HG03432 (cell line): ENCODE data around the gene PPFIA1.
"Not testable (repeated sequence)": the region's sequence is repeated elsewhere in the genome, so short reads cannot be mapped to it uniquely, and the experiment has no call there.

Experiments
- ATAC-seq: cut with Tn5 transposase; IDR thresholded peaks from one replicate; pipeline ENCODE4 v1.9.1; 2021; ENCODE audit warnings: mild to moderate bottlenecking, moderate library complexity; ENCODE audit not compliant: unreplicated experiment

Gene PPFIA1

DNA sequence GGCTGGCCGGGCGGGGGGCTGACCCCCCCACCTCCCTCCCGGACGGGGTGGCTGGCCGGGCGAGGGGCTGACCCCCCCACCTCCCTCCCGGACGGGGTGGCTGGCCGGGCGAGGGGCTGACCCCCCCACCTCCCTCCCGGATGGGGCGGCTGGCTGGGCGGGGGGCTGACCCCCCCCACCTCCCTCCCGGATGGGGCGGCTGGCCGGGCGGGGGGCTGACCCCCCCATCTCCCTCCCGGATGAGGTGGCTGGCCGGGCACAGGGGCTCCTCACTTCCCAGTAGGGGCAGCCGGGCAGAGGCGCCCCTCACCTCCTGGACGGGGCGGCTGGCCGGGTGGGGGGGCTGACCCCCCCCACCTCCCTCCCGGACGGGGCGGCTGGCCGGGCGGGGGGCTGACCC, 24.7 kb downstream of the PPFIA1 start:
- not testable (repeated sequence) for ATAC-seq

DNA sequence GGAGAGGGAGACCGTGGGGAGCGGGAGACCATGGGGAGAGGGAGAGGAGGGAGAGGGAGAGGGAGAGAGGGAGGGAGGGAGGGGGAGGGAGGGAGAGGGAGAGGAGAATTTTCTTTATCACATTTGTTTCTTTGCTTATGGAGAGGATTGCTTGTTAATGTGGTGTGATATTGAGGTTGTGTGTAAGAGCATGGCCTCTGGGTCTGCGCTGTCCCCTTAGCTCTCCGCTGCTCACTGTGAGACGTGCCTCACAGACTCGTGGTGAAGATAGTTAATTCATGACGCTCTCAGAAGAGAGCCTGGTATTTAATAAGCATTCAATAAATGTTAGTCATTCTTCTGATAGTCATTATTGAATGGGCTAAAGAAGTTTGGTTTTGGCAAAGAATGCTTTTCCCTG, 26.2 kb downstream of the PPFIA1 start:
- ATAC-seq, result no peak

DNA sequence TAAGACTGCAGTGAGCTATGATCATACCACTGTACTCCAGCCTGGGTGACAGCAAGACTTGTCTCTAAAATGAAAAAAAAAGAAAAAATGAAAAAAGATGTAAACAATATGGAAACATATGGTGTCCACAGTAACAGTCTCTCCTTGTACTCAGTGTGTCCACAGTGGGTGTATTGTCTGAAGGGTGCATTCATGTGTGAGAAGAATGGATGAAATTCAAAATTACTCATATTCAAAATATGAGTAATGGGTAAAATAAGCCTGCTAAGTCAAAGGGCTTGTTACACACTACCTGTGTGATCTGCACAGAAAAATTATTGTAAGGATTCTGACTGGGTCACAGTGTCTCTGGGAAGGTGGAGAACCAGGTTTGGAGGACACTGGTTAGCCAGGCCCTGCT, 26.9 kb downstream of the PPFIA1 start:
- ATAC-seq, result no peak

DNA sequence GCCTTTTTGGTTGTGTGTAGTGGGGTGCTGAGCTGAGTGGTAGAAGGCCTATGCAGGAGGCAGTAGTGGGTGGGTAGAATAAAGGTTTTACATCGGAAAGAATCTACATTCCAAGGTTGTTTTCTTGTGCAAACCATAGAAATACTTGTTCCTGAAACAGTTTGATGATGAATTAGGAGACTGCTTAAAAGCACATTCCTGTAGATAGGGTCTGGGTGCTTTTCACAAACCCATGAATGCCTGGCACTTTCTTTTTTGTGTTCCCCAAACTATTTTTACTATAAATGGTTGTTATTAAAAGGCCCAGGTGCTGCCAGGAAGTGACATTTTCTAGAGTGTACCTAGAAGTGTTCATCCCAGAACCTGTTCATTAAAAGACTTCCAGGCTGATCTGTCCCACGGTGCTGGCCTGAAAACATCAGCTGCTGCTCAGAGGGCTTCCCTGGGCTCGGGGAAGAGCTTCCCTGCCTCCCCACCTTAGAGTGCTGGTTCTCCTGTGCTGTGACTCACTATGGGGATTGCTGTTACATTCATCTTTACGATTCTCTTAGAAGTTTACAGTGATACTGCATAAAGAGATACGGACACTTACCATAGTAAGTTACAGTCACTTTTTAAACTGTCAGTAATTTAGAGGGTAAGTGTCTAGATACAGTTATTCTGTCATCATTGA, 27.9 kb downstream of the PPFIA1 start:
- no peak for ATAC-seq

DNA sequence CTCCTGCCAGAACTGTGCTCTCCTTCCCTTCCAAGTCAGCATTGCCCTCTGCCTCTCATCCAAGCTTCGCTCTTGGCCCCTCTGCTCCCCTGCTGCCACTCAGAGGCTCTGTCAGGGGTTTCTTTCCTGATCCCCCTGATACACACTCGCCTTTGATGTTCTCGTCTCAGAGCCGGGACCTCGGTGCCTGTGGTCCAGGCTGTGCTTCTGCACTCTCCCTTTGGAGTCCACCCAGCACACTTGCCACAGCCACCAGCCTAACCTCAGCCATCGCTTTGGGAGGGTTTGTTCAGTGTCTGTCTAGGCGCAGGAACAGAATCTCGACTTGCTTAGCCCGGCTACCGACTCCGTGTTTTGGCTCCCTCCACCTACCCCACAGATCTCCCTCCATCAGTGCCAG, 29.1 kb downstream of the PPFIA1 start:
- ATAC-seq, result no peak

DNA sequence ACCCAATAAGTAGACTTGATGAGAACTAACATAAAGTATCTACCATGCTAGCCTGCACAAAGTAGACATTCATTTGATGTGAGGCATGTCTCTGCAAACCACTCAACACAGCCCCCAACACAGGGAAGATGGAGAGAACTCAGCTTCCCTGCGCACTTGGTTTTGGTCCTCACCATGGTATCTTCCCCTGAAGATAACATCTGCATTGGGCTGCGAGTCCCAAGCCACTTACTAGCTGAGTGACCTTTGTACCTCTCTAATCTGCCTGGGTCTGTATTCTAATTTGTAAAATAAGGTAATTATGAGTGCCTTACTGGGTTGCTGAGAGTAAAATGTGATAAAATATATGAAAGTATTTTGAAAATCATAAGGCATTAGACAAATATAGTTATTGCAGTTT, 30.7 kb downstream of the PPFIA1 start:
- no peak for ATAC-seq

DNA sequence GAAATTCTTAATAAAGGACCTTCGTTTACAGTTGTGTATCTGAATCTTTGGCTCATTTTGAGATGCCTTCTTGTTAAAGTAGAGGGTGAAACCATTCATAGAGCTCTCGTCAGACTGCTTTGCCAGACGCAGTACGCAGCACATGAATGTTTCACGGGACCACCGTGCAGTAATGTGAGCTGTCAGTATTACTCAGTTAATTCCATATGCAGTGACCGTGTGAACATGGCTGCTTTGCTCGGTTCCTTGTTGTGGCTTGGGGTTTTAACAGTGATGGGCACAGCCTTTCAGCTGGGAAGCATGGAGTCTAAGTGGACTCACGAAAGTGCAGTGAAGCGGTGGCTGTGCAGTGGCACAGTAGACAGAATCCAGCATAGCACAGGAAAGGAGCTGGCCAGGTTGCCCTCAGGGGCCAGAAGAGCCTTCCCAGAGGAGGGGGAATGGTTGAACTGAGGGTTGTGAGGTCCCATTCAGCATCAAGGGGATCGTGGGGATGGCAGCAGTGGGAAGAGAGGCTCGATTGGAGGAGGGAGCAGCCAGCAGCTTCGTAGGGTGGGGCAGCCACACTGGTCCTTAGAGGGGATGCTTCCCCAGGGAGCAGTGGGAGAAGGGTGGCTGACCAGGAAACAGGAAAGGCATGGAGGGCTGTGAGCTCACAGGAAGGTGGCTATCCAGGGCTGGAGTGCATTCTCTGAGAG, 31.4 kb downstream of the PPFIA1 start:
- ATAC-seq, result no peak

DNA sequence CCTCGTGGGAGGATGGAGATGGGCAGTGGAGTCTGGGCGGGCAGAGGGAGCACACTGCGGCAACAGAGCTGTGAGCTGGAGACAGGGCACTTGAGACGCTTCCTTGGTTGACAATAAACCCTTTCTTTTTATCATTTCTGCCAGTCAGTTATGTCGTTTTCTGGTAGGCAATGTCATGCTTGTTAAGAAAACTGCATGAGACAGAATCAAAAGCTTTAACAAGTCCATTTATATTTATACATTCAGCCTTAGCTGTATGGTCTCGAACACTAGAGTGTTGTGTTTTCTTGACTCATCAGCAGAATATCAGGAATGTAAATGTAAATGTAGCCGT, 31.9 kb downstream of the PPFIA1 start:
- ATAC-seq, result no peak

DNA sequence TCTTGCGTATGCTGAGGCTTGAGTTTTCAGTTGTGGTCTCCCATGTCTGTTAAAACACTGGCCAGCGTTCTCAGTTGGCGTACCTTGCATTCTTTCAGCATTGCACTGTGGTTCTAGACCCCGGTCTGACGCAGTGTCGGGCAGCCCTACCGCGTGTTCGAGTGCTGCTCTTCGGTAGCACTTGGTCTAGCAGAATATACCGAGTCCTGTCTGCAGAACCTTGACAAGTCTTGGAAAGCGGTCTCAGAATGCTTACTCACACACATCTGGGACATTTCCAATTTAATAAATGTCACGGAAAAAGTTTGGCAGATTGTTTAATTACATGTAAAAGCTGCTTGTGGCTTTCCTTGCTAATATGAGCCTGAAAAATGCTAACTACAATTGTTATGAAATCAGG, 32.6 kb downstream of the PPFIA1 start:
- ATAC-seq, result no peak

DNA sequence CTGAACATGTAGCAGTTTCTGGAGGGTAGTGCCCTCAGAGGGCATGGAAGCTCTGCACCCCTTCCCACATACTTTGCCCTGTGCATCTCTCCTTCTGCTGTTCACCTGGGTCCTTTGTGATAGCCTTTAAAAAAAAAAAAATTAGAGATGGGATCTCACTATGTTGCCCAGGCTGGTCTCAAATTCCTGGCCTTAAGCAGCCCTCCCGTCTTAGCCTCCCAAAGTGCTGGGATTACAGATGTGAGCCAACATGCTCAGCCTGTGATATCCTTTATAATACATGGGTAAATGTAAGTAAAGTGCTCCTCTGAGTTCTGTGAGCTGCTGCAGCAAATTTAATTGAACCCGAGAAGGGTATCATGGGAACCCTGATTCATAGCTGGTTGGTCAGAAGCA, 33.7 kb downstream of the PPFIA1 start:
- no peak for ATAC-seq

DNA sequence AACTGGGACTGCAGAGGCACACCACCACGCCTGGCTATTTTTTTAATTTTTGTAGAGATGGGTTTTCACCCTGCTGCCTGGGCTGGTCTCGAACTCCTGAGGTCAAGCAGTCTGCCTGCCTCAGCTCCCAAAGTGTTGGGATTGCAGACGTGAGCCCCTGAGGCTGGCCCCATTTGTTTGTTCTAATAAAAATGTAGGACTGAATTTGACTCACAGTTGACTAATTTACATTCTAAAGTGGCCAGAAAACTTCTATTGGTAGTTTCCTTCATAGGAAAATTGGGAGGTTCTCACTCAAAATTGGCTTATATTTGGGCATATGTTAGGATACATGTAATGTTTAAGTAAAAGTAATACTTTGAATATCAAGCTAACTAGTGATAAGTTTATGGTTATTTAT, 35.0 kb downstream of the PPFIA1 start:
- no peak for ATAC-seq

DNA sequence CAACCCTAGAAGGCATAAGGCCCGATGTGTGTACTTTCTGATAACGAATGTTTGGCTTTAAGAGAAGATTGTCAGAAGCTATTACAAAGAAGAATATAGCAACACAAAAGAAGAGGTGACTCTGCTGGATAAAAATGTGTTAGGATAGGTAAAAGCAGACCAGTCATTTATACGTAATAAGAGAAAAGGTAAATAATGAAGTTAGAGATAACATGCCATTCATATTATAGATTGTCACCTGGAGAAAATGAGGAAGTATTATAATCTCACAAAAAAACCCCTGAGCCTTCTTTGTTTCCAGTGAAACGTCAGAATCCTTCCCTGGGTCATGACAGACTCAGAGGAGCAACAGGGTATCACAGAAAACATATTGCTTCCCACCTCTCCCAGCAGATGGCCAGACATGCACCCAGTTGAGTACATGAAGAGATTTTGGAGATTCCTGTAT, 36.1 kb downstream of the PPFIA1 start:
- no peak for ATAC-seq

DNA sequence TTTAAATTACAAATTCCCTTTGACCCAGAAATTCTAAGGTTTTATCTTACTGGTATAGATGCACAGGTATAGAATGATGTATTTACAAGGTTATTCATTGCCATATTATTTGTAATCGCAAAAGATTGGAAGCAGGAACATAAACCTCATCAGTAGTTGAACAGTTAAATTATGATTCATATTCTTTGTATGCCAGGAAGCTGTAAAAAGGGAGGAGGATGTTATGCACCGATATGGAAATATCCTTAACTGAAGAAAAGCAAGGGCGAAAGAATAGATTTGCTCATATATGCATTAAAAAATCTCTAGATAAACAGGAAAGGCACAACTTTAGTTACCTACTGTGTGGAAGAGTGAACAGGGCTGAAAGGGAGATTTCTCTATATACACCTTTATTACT, 36.7 kb downstream of the PPFIA1 start:
- no peak for ATAC-seq

DNA sequence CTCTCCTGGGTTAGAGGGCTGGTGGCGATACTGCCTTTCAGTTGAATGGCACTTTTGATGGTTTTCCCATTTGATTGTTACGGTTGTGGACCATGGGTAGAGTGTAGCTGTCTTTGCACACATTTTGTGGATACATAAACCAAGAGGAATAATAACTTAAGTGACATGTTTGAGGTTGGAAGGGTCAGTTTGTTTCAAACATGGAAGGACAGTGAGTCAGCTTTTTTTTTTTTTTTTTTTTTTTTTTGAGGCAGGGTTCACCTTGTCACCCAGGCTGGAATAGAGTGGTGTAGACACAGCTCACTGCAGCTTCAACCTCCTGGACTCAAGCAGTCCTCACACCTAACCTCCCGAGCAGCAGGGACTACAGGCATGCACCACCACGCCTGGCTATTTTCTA, 41.1 kb downstream of the PPFIA1 start:
- no peak for ATAC-seq

DNA sequence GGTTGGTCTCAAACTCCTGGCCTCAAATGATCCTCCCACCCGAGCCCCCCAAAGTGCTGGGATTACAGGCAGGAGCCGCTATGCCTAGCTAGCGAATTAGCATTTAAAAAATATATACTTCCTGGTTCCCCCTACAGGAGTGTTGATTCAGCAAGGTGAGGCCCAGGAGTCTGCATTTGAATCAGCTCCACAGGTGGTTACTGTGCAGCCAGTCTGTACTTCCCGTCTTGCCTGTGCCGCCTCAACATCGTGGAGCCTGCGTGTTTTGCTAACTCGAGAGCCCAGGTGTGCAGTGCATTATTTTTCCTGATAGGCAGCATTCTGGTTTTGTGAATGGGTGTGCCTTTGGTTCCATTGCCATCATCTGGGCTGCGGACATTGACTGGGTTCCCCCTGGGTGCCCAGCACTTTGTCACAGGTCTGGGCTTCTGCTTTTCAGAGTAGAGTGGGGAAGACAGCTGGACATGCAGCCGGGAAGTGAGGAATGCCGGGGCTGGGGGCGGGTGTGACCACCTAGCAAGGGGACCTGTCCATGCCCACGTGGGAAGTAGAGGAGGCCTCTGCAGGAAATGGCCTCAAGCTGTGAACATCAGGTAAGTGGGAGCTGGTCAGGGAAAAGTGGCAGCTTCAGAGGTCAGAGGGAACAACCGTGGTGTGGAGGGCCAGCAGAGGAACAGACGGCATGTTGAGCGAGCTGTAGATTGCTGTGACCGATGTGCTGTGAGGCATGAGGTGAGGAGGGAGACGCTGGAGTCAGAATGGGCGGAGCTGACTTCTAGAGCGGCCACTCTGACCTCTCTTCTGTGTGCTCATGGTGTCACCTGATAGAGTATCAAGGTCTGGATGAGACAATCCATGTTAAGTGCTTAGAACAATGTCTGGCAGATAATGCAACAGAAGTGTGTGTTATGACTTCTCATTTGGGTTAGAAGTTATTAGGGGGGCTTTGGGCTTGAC, 42.2 kb downstream of the PPFIA1 start:
- no peak for ATAC-seq

DNA sequence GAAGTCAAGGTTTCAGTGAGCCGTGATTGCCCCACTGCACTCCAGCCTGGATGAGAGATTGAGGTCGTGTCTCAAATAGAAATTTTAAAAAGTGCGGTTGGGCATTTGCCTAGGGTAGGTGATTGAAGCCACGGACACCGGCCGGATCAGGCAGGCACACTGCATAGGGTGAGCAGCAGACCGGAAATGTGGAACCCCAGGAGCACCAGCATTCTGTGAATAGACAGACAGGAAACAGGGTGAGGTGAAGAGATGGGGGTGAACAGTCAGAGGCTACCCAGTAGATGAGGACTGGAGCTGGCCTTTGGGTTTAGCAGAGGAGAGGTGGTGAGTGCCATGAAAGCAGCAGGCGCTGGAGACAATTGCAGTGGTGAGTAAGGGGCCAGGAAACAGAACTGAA, 43.5 kb downstream of the PPFIA1 start:
- no peak for ATAC-seq

DNA sequence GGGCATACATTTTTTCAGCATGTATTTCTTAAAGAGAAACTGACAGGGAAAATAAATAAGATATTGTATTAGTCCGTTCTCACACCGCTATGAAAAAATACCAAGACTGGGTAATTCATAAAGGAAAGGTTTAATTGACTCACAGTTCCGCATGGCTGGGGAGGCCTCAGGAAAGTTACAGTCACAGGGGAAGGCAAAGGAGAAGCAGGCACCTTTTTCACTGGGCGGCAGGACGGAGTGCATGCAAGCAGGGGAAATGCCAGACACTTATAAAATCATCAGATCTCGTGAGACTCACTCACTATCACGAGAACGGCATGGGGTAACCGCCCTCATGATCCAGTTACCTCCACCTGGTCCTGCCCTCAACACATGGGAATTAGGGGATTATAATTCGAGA, 44.2 kb downstream of the PPFIA1 start:
- no peak for ATAC-seq

DNA sequence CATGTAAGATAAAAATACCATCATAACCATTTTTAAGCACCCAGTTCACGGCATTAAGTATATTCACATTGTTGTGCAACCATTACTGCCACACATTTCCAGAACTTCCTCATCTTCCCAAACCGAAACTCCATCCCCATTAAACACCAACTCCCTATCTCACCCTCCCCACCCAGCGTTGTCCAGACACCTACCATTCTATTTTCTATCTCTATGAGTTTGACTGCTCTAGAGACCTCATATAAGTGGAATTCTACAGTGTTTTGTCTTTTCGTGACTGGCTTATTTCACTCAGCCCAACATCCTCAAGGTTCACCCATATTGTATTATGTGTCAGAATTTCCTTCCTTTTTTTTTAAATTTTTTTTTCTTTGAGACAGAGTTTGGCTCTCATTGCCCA, 45.2 kb downstream of the PPFIA1 start:
- ATAC-seq, result no peak

DNA sequence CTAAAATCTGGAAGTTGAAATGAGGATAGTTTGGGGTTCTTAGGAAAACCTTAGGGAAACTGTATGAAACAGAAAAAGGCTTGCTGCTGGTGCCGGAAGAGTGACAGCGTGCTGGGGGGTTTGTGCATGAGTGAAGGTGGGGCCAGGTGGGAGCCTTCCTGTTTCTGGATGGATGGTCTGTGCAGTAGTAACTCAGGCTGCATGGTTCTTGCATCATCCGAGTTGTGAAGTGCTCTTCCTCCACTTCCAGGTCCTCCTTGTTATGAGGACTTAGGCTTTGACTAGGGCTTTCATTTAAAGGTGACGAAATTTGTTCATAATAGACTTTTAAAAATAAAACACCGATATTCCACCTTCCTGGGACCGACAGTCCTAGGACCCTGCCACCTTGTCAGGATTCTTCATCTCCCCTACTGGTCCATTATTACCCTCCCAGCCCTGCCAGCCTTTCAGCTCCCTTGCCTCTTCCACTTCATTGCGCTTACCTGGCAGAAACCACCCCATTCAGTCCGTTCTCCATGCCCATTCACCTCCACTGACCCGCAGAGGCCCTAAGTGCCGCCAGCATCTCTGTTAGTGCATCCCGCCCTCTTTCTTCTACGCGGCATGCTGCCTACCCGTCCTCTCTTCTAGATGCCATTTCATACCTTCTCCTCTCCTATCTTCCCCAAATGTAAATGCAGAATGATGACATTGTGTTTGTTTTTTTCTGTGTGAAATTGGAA, 47.3 kb downstream of the PPFIA1 start:
- ATAC-seq, result no peak

DNA sequence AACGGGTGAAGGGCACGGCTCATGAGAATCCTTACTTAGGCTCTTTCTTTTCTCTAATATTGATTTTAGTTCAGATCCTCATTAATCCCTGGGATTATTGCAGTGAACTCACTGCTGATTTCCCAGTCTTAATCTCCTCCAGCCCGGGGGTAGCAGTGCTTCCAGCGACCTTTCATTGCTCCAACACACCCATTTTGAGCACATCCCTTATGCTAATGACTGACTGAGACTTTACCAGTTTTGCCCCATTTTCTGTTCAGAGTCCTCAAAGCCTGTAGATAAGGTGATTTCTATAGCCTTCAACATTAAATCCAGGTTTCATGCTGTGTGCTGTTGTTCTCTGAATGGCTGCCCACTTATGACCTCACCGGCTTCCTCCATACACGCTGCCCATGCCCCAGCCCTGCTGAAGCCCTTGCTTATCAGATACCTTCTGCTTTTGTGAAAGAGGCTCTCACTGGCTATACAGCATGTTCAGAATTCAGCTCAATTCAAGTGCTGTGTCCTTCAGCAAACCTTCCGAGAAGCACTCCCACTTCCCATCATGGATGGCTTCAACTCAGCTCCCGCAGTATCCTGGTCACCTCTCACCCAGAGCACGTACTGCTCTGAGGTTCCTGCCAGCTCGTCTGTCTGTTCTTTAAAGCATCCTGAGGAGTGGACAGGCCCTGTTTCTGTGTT, 49.0 kb downstream of the PPFIA1 start:
- no peak for ATAC-seq

DNA sequence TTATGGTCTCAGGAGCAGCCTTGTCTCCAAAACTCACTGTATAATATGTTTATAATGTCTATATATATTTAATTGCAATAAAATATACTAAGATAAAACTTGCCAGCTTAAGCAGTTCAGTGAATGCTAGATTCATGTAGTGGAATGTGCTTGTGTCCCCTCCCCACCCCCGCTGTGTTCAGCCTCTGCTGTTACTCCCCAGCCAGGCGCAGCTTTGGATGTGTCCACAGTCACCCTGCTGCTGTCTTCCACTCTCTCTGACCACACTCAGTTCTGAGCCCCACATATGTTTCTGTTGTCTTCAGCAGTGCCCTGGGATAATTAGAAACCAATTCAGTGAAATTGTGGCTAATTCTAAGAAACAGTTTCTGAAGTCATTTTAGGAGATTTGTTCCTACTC, 52.2 kb downstream of the PPFIA1 start:
- no peak for ATAC-seq
